ENCODE measurements around the gene MED26.

The MED26 gene

GRCh38 chr19:16628984-16629691 is 1.1 kb upstream of the MED26 start:
- no peak for TF ChIP-seq EZH2 (IDR thresholded peaks at IDR 0.05; ENCODE audit: borderline replicate concordance, low read depth, low read length, severe bottlenecking)
- TF ChIP-seq CTCF (IDR thresholded peaks at IDR 0.05; ENCODE audit: borderline replicate concordance, extremely low read depth, low read length, poor library complexity, severe bottlenecking), result no peak
- peak overlapping the region; percentile 99 for H3K27ac ChIP-seq (ENCODE audit: low read length)
- no peaks in the 10 kb centered on the region for H3K27me3 ChIP-seq (ENCODE audit: insufficient read depth, low read length, poor library complexity)
- peaks cover 57% of the 10 kb centered on the region for H3K36me3 ChIP-seq (ENCODE audit: insufficient read depth, low read length)
- peaks cover 47% of the 10 kb centered on the region for H3K4me1 ChIP-seq (ENCODE audit: insufficient read depth, low read length)
- no peaks in the 10 kb centered on the region for H3K9me3 ChIP-seq (ENCODE audit: insufficient read depth, low read length, severe bottlenecking)
- H2AFZ ChIP-seq (ENCODE audit: low read depth, low read length), result peak overlapping the region; percentile 95
- peak; percentile 70 for DNase-seq
- ATAC-seq (ENCODE audit: insufficient read depth, low read depth), result peak; percentile 50
- H3K4me2 ChIP-seq (ENCODE audit: insufficient read depth, low read length), result peak overlapping the region; percentile 78
- H3K4me3 ChIP-seq (ENCODE audit: low read depth in 1 of 2, low read length in 2 of 2), result peak overlapping the region; percentile 79 to 89; a peak in 3 of 4 replicates
- peaks cover 36% of the 10 kb centered on the region for H4K20me1 ChIP-seq (ENCODE audit: insufficient read depth, low read length)
- H3K79me2 ChIP-seq (ENCODE audit: insufficient read depth, low read length), result peaks cover 69% of the 10 kb centered on the region
- peak overlapping the region; percentile 99 for H3K9ac ChIP-seq (ENCODE audit: low read depth, low read length)

GRCh38 chr19:16627928-16628182 is 149 bp downstream of the MED26 start:
- no peaks in the 10 kb centered on the region for H3K27me3 ChIP-seq (ENCODE audit: insufficient read depth, low read length, poor library complexity)
- peaks cover 57% of the 10 kb centered on the region for H3K36me3 ChIP-seq (ENCODE audit: insufficient read depth, low read length)
- H3K9me3 ChIP-seq (ENCODE audit: insufficient read depth, low read length, severe bottlenecking), result no peaks in the 10 kb centered on the region
- peaks cover 70% of the 10 kb centered on the region for H3K79me2 ChIP-seq (ENCODE audit: insufficient read depth, low read length)
- DNase-seq (no peak), ATAC-seq (ENCODE audit: insufficient read depth, low read depth) (no peak)
- peak overlapping the region; percentile 84 for H3K4me2 ChIP-seq (ENCODE audit: insufficient read depth, low read length)
- peaks cover 48% of the 10 kb centered on the region for H4K20me1 ChIP-seq (ENCODE audit: insufficient read depth, low read length)
- no peak for TF ChIP-seq EZH2 (IDR thresholded peaks at IDR 0.05; ENCODE audit: borderline replicate concordance, low read depth, low read length, severe bottlenecking)
- TF ChIP-seq CTCF (IDR thresholded peaks at IDR 0.05; ENCODE audit: borderline replicate concordance, extremely low read depth, low read length, poor library complexity, severe bottlenecking), result no peak
- H3K27ac ChIP-seq (ENCODE audit: low read length), result peak overlapping the region; percentile 81
- H2AFZ ChIP-seq (ENCODE audit: low read depth, low read length), result no peak overlapping the region
- peak overlapping the region; percentile 85 for H3K9ac ChIP-seq (ENCODE audit: low read depth, low read length)
- peaks cover 47% of the 10 kb centered on the region for H3K4me1 ChIP-seq (ENCODE audit: insufficient read depth, low read length)
- H3K4me3 ChIP-seq (ENCODE audit: low read depth in 1 of 2, low read length in 2 of 2), result peak overlapping the region; percentile 88 to 95

- DNase-seq, result peak; percentile 46
- peaks cover 70% of the 10 kb centered on the region for H3K79me2 ChIP-seq (ENCODE audit: insufficient read depth, low read length)
- no peak overlapping the region; the same call in 1 of the 2 replicates for H2AFZ ChIP-seq (ENCODE audit: low read depth, low read length)
- peak overlapping the region; percentile 81 for H3K27ac ChIP-seq (ENCODE audit: low read length)
- TF ChIP-seq CTCF (IDR thresholded peaks at IDR 0.05; ENCODE audit: borderline replicate concordance, extremely low read depth, low read length, poor library complexity, severe bottlenecking) (peak; percentile 48), EZH2 (IDR thresholded peaks at IDR 0.05; ENCODE audit: borderline replicate concordance, low read depth, low read length, severe bottlenecking) (no peak)
- ATAC-seq (ENCODE audit: insufficient read depth, low read depth), result no peak
- peaks cover 47% of the 10 kb centered on the region for H3K4me1 ChIP-seq (ENCODE audit: insufficient read depth, low read length)
- peak overlapping the region; percentile 84 for H3K4me2 ChIP-seq (ENCODE audit: insufficient read depth, low read length)
- H3K27me3 ChIP-seq (ENCODE audit: insufficient read depth, low read length, poor library complexity), result no peaks in the 10 kb centered on the region
- H3K36me3 ChIP-seq (ENCODE audit: insufficient read depth, low read length), result peaks cover 57% of the 10 kb centered on the region
- H3K9me3 ChIP-seq (ENCODE audit: insufficient read depth, low read length, severe bottlenecking), result no peaks in the 10 kb centered on the region
- peaks cover 53% of the 10 kb centered on the region for H4K20me1 ChIP-seq (ENCODE audit: insufficient read depth, low read length)
- H3K4me3 ChIP-seq (ENCODE audit: low read depth in 1 of 2, low read length in 2 of 2), result peak overlapping the region; percentile 88 to 95
- peak overlapping the region; percentile 85 for H3K9ac ChIP-seq (ENCODE audit: low read depth, low read length)
Observed at GRCh38 chr19:16627193-16627927, 644 bp downstream of the MED26 start.
